ENCODE results near the gene ELMO1. TPM values are rescaled to one million over a fixed set of nuclear protein-coding genes. Genes with fewer than 3 reads are reported as not detected.

Gene ELMO1
- total RNA-seq: 44.5 and 72.2 TPM in 2 replicates

GRCh38 chr7:37448636-37449361 lies at the start of gene ELMO1:
Gene ELMO1, minus strand, starts transcription at chr7:37448864. Its CDS starts 106,174 bp downstream, at chr7:37342690.

Other genes starting within 250 kb of the ELMO1 start
- 0.88 TPM in 1 of 2 replicates, not detected in the other for gene GPR141, start 234.9 kb upstream of the ELMO1 start, total RNA-seq

Data from bladder microvascular endothelial cell (primary cell).